Measurements from ENCODE around the gene ENAH.
A peak's percentile ranks its signal among the peaks of the same experiment; 100 is the strongest.
"Not testable (repeated sequence)": the region's sequence is repeated elsewhere in the genome, so short reads cannot be mapped to it uniquely, and the experiment has no call there.

The ENAH gene

GRCh38 chr1:225485226-225485625 lies 167.7 kb downstream of the ENAH start:
- no peak for DNase-seq

DNA sequence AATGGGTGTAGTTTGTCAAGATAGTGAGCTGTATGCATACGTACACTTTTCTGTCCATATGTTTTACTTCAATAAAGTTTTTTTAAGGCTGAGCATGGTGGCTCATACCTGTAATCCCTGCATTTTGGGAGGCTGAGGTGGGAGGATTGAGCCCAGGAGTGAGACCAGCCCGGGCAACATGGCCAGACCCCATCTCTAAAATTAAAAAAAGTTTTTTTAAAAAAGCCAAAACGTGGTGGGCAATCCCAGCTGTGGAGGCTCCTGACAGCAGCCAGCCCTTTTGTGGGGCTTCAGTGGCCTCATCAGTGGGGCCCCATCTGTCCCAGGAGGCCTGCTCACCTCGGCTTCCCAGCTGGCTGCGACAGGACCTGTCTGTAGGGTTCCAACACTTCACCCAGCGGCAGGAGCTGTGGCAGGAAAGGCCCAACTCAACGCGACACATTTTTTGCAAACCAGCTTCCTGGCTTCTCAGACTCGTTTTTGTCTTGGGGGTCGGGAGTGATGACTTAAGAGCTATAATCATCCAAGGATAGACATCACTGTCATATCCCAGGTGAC lies 168.2 kb downstream of the ENAH start:
- DNase-seq = no peak

- no peak for DNase-seq
These were observed 168.9 kb downstream of the ENAH start for GRCh38 chr1:225483818-225484656.

DNA sequence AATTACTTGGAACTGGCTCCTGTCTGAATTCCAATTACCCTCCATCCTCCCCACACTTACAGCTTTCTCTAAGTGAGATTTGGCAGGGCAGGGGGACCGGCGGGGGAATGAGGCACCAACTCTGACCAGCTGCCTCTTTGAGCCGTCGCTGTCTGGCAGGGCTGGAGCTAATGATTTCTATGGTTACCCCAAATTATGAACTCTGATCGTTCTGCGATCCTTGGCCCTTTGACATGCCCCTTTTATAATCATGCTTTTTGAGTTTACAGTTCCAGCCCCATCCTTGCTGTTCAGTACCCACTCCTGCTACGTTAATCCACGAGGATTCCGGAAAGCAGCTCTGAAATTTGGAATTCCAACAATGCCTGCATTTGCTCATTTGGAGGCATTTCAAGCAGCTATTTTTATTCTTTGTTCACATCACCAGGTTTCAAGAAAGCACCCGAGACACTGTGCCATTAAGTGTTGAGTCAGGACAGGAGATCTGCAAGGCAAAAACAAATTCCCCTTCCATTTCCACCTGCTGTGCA lies 170.4 kb downstream of the ENAH start:
- DNase-seq = no peak

DNA sequence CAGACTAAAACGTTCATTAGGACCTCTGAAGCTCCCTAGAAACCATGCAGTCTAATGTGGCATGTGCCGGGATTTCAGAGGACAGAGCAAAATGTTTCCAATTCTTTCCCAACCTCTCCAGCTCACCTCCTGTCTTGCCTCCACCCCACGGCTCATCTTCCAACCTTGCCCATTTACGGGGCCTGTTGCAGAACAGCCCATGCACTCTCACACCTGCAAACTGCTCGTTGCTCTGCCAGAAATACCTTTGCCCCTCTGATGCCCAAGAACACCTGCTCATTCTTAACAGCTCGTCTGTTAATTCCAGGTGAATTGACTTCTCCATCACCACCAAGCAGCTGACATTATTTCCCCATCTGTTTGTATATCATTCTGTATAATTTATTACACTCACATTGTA lies 171.2 kb downstream of the ENAH start:
- no peak for DNase-seq

GRCh38 chr1:225480825-225481434 lies 172.0 kb downstream of the ENAH start:
- peak; percentile 29 for DNase-seq

DNA sequence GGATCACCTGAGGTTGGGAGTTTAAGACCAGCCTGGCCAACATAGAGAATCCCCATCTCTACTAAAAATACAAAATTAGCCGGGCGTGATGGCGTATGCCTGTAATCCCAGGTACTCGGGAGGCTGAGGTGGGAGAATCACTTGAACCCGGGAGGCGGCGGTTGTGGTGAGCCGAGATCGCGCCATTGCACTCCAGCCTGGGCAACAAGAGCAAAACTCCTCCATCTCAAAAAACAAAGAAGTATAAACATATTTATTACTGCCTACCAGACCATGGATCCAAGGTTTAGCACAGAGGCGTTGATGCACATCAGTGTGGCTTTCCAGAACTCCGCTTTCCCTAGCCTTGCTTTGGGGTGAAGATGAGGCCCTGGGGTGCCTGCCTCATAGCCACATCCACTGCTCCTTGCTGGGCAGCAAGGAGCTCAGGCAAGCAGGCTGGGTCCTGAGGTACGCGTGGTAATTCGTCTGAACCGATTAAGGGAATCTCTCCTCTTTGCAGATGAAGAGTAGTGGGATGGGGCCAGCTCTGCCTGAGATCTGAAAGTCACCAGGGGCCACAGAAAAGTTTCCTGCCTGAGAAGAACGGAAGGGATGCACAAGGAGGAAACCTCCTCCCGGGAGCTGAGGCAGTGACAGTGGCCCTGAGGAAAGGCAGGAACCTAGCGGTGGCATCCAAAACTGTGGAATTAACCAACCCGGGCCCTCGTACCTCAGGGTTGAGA lies 172.8 kb downstream of the ENAH start:
- no peak for DNase-seq

GRCh38 chr1:225479341-225479740 lies 173.6 kb downstream of the ENAH start:
- DNase-seq = no peak

GRCh38 chr1:225477296-225477911 lies 175.5 kb downstream of the ENAH start:
- no peak for DNase-seq

- no peak for DNase-seq
These were observed 176.4 kb downstream of the ENAH start for GRCh38 chr1:225476538-225476988.

- DNase-seq = no peak
These were observed 176.8 kb downstream of the ENAH start for GRCh38 chr1:225476100-225476511.

DNA sequence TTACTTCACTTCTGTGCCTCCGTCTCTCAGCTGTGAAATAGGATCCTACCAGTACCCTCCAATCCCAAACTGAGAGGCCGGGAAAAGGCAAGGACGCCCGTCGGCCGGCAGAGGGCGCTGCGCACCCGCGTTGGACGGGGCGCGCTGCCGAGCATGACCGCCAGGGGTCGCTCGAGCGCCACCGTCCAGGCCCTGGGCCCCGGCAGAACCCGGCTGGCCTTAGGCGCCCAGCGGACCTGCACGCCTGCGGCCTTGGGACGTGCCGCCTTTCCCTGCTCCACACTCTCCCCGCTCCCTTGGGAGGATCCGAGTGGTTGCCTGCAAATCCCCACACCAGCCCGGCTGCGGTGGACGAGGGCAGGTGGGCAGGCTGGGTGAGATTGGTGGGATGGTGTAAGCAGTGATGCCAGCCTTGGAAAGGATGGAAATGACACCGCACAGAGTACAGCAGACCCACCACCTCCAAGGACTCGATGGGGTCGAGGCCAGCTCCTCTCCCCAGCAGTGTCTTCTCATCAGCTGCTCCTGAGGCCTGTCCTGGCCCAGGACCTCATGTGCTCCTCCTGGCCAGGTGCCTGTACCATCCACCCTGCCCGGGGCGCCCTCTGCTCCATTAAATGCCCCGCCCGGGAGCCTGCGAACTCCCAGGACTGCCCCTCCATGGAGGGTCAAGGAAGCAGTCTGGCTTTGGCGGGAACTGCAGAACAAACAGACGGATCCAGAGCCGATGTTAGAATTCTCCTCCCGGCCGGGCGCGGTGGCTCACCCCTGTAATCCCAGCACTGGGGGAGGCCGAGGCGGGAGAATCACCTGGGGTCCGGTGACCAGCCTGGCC lies 177.7 kb downstream of the ENAH start:
- DNase-seq = peak; percentile 22

- DNase-seq = no peak
These were observed 178.4 kb downstream of the ENAH start for GRCh38 chr1:225474439-225474985.

DNA sequence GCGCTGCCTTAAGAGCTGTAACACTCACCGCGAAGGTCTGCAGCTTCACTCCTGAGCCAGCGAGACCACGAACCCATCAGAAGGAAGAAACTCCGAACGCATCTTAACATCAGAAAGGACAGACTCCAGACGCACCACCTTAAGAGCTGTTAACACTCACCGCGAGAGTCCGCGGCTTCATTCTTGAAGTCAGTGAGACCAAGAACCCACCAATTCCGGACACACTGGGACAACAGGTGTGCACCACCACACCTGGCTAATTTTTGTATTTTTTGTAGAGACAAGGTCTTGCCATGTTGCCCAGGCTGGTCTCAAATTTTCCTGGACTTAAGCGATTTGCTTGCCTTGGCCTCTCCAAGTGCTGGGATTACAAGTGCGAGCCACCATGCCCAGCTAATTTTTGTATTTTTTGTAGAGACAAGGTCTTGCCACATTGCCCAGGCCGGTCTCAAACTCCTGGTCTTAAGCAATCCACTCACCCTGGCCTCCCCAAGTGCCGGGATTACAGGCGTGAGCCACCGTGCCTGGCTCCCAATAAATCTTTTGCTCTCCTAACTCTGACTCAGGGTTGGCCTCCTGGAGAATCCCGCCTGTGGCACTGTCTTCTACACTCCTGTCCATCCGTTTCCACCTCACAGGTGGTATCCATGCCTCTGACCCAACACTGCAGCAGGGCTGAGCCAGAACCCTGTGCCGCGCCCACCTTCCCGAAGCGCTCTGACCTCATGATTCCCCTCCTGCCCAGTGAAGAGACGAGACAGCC lies 179.1 kb downstream of the ENAH start:
- DNase-seq = not testable (repeated sequence)

GRCh38 chr1:225473266-225473665 lies 179.7 kb downstream of the ENAH start:
- peak; percentile 33 for DNase-seq

DNA sequence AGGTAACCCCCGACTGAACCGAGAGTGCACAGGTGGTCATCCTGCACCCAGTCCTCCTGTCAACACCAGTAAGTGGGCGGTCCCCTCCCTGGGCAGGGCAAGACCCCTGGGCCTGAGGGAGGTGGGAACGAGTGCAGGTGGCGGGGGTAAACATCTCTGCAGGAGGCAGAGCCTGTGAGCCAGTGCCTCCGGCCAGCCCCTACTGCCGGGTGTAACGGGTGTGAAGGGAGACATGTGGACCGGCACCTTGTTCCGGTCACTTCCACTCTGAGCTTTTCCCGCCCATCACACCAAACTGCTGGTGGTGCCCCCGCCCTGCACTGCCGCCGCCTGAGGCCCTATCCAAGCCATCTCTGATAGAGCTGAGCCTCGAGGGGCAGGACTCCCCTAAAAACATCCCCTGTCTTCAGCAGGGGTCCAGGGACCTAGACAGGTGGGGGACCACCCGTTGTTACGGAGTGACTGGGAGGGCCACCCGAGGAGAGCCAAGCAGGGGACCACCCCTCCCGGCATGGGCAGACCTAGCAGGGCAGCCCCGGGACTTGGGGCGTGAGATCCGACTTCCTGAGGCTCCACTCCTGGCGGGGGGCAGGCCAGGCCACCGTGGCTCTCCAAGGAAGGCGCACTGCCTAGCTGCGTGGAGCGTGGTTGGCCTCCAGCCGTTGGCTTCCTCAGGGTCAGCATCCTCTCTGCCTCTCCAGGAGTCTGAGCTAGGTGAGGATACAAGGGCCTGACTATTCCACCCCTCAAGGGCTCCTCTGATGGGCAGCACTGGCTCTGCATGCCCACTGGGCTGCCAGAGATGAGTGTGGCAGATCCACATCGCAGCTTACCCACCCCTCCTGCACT lies 181.2 kb downstream of the ENAH start:
- no peak for DNase-seq

DNA sequence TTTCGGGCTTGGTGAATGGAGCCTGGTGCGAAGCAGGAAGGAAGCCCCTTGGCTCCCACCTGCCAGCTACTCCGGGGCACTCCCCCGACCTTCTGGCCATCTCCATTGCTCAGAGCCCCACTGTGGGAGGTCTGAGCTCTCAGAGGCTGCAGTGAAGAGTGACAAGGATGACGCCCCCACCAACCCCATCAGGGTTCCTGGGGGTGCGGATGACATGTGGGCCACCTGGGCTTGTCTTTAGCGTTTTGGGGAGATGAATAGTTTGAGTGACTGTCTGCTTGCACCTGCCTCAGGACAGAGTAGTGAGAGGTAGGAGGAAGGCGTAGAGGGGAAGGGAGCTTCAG lies 181.8 kb downstream of the ENAH start:
- no peak for DNase-seq

DNA sequence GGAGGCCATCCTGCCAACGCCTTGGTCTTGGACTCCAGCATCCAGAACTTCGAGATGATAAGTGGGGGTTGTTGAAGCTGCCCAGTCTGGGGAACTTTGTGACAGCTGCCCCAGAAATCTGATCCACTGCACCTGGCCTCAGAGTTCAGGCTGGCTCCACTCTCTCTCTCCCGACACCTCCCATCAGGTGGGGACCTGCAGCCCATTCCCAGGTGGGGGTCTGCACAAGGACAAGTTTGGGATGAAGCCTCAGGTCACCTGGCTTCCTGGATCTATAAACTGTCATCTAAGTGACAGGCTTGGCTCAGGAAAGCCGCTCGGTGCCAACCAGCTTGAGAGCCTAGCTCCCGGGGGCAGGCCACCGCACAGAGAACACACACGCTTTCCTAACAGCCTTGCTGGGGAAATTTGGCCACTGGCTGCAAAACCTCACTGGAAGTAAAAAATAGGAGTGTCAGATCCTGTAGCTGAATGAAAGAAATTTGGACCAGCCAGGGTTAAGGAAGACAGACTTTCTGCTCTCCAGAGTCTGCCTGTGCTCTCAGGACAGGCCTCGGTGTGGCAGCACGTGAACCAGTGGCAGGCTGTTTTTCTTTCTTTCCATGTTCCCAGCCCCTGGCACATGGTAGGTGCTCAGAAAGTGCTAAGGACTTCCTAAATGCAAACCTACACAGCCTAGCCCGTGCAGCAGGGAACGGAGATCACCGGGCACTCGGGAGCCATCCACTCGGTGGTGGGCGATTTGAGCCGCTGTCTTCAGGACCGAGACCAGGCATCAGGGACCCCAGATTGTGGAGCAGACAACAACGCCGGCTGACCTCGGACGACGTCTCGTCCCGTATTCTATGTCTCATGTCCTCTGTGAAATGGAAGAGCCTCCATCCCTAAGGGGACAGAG lies 182.5 kb downstream of the ENAH start:
- no peak for DNase-seq

GRCh38 chr1:225469051-225469450 lies 183.9 kb downstream of the ENAH start:
- no peak for DNase-seq
